K562 (cell line): ENCODE data around the gene VSIG4. TPM values are rescaled to one million over a fixed set of nuclear protein-coding genes. Genes with fewer than 3 reads are reported as not detected.

Source experiments
- ADNP ChIP-seq: fragments of 200-800 bp; sonication (Bioruptor generic); IDR thresholded peaks from 2 replicates; pipeline ENCODE4 v1.6.1; 2016; ENCODE audit warnings: missing genetic modification characterization, missing compliant biosample characterization
- BRF1 ChIP-seq: IDR thresholded peaks from 3 replicates; pipeline ENCODE4 v1.6.1; 2011; ENCODE audit warnings: borderline replicate concordance, mild to moderate bottlenecking; ENCODE audit not compliant: insufficient read length; ENCODE audit errors: extremely low read depth
- CC2D1A ChIP-seq: fragments of 450-650 bp; IDR thresholded peaks from 2 replicates; pipeline ENCODE4 v1.6.1; 2017; ENCODE audit warnings: mild to moderate bottlenecking
- CHCHD3 ChIP-seq: fragments of 250-450 bp; sonication (Bioruptor Pico); IDR thresholded peaks from 2 replicates; pipeline ENCODE4 v2.1.2; 2022; ENCODE audit warnings: mild to moderate bottlenecking
- FUS ChIP-seq: fragments of 200-400 bp; formaldehyde crosslinking; optimal IDR thresholded peaks from 2 replicates; pipeline ENCODE3; 2017; ENCODE audit warnings: low read depth, low read length
- HDAC2 ChIP-seq: fragments of 450-650 bp; IDR thresholded peaks from 2 replicates; pipeline ENCODE4 v1.6.1; 2016; ENCODE audit warnings: mild to moderate bottlenecking
- LCOR ChIP-seq: sonication (generic); formaldehyde crosslinking; IDR thresholded peaks from 2 replicates; pipeline ENCODE4 v1.8.0; 2022; ENCODE audit warnings: mild to moderate bottlenecking, missing genetic modification reagents
- MIER1 ChIP-seq: fragments of 450-650 bp; IDR thresholded peaks from 2 replicates; pipeline ENCODE4 v1.6.1; 2016; ENCODE audit warnings: antibody characterized with exemption, mild to moderate bottlenecking, low read depth
- NFIX ChIP-seq: fragments of 250-450 bp; sonication (Bioruptor Pico); IDR thresholded peaks from 2 replicates; pipeline ENCODE4 v1.4.0; 2020; ENCODE audit warnings: low read depth, mild to moderate bottlenecking, moderate library complexity
- STAG1 ChIP-seq: sonication (generic); formaldehyde crosslinking; IDR thresholded peaks from 2 replicates; pipeline ENCODE4 v1.5.0; 2020; ENCODE audit warnings: missing genetic modification reagents, borderline replicate concordance
- TAF1 ChIP-seq: IDR thresholded peaks from 2 replicates; pipeline ENCODE4 v1.6.1; 2011; ENCODE audit warnings: mild to moderate bottlenecking, low read length, moderate library complexity; ENCODE audit not compliant: insufficient read depth, control insufficient read depth, severe bottlenecking; ENCODE audit errors: extremely low read depth
- TAL1 ChIP-seq: fragments of 450-650 bp; IDR thresholded peaks from 2 replicates; pipeline ENCODE4 v1.6.1; 2016; ENCODE audit warnings: mild to moderate bottlenecking
- TCF7L2 ChIP-seq: fragments of 150-350 bp; IDR thresholded peaks from 2 replicates; pipeline ENCODE4 v1.6.1; 2016; ENCODE audit warnings: low read depth, mild to moderate bottlenecking, low read length, moderate library complexity
- ZBTB17 ChIP-seq: fragments of 450-650 bp; formaldehyde crosslinking; IDR thresholded peaks from 2 replicates; pipeline ENCODE4 v1.4.0; 2020; ENCODE audit warnings: mild to moderate bottlenecking
- ZBTB2 ChIP-seq: fragments of 450-650 bp; IDR thresholded peaks from 2 replicates; pipeline ENCODE4 v1.6.1; 2016; ENCODE audit warnings: antibody characterized with exemption
- ZKSCAN3 ChIP-seq: fragments of 250-450 bp; sonication (Bioruptor Pico); IDR thresholded peaks from 2 replicates; pipeline ENCODE4 v1.4.0; 2020
- ZNF24 ChIP-seq: fragments of 450-650 bp; IDR thresholded peaks from 2 replicates; pipeline ENCODE4 v1.6.1; 2016
- ZNF449 ChIP-seq: fragments of 250-450 bp; sonication (Bioruptor Pico); IDR thresholded peaks from 2 replicates; pipeline ENCODE4 v1.8.0; 2022; ENCODE audit warnings: moderate library complexity, mild to moderate bottlenecking, inconsistent platforms
- polyA plus RNA-seq, 8 experiments: library from polyadenylated mRNA; depleted of rRNA in 4 of 8; stranded (reverse) in 5 of 8; unstranded in 3 of 8; fragments of >200 nt; fragmentation: Nextera tagmentation in 2 of 8; fragmentation: Illumina TruSeq in 1 of 8; extraction: Ambion mirVana in 2 of 8; extraction: Trizol in 1 of 8; gene quantifications; 2 replicates each; pipeline versions ENCODE4 v1.2.1 to v1.2.3, GENCODE V29; 2011 to 2014; ENCODE audit warnings: inconsistent platforms in 1 of 8, missing spikeins in 1 of 8
- total RNA-seq, 7 experiments: library from RNA; depleted of rRNA in 6 of 7; stranded (reverse); fragments of >200 nt in 6 of 7; fragmentation: Illumina TruSeq in 2 of 7; extraction: Trizol in 2 of 7; gene quantifications; 2 replicates each; pipeline versions ENCODE4 v1.2.1 to v1.2.3, GENCODE V29; 2011 to 2021; ENCODE audit warnings: low replicate concordance in 1 of 7
- TF ChIP-seq, protein P1 (sequence below): IDR thresholded peaks from 3 replicates; pipeline ENCODE4 v1.6.1; 2011; ENCODE audit warnings: borderline replicate concordance, mild to moderate bottlenecking; ENCODE audit not compliant: insufficient read length, insufficient read depth
- TF ChIP-seq, protein P2 (sequence below): fragments of 450-650 bp; formaldehyde crosslinking; IDR thresholded peaks from 2 replicates; pipeline ENCODE4 v1.4.0; 2022; ENCODE audit warnings: mild to moderate bottlenecking, moderate library complexity
- TF ChIP-seq, protein P3 (sequence below): fragments of 450-650 bp; formaldehyde crosslinking; IDR thresholded peaks from 2 replicates; pipeline ENCODE4 v1.4.0; 2022; ENCODE audit warnings: missing genetic modification characterization

Gene VSIG4
- total and polyA plus RNA-seq, 9 of the 15 experiments (the other 6 are each of a cell fraction or from before 2014, with no cell fraction given), result 0.22 to 1.6 (median 0.46) TPM; not detected in 1

DNA sequence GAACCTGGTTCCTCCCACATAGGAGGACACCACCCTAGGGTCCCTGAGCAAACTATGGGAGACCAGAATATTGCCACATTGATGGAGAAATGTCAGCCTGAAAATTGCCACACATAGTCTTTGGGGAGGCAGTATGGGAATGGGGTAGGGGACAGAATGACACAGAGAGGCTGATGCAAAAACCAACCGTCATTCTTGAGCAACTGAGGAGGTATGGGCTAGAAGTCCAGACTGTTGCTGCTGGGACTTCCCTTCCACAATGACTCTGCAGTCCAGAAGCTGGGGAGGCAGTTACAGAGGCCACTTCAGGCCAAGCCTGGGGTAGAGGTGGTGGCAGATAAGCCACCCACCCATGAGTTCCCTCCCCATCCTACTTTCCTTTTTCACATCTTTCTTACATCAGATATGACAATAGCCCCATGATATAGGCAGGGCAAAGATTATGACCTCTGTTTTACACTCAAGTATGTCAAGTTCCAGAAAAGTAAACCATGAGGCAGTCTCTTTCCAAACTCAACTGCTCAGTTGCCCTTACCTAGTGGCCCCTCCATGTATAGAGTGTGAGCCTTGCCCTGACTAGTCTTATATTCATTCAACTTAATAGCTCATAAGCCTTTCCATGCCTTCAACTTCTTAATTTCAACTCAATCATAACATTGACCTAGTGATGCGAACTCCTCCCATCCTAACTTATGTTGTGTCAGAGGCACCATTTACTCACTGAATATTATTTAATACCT is 41.7 kb downstream of the VSIG4 start (continued):
- TF ChIP-seq ZBTB2 (no peak; the same call in 1 of the 2 replicates), TAF1 (peak; percentile 94), ZBTB17 (CRISPR knock-in tag) (no peak), LCOR (CRISPR knock-in tag) (no peak), FUS (no peak), STAG1 (CRISPR knock-in tag) (no peak), BRF1 (no peak), ZNF24 (no peak; the same call in 1 of the 2 replicates), ADNP (tag) (no peak), HDAC2 (peak; percentile 52; the same call in 1 of the 2 replicates), NFIX (CRISPR knock-in tag) (no peak), MIER1 (no peak), TAL1 (peak; percentile 81), CC2D1A (no peak; the same call in none of the 2 replicates), ZKSCAN3 (no peak), ZNF449 (no peak), CHCHD3 (CRISPR knock-in tag) (no peak), TCF7L2 (no peak)
- TF ChIP-seq, protein P1, sequence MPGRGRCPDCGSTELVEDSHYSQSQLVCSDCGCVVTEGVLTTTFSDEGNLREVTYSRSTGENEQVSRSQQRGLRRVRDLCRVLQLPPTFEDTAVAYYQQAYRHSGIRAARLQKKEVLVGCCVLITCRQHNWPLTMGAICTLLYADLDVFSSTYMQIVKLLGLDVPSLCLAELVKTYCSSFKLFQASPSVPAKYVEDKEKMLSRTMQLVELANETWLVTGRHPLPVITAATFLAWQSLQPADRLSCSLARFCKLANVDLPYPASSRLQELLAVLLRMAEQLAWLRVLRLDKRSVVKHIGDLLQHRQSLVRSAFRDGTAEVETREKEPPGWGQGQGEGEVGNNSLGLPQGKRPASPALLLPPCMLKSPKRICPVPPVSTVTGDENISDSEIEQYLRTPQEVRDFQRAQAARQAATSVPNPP, result no peak
- TF ChIP-seq, protein P2, sequence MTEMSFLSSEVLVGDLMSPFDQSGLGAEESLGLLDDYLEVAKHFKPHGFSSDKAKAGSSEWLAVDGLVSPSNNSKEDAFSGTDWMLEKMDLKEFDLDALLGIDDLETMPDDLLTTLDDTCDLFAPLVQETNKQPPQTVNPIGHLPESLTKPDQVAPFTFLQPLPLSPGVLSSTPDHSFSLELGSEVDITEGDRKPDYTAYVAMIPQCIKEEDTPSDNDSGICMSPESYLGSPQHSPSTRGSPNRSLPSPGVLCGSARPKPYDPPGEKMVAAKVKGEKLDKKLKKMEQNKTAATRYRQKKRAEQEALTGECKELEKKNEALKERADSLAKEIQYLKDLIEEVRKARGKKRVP, result peak; percentile 88
- TF ChIP-seq, protein P3, sequence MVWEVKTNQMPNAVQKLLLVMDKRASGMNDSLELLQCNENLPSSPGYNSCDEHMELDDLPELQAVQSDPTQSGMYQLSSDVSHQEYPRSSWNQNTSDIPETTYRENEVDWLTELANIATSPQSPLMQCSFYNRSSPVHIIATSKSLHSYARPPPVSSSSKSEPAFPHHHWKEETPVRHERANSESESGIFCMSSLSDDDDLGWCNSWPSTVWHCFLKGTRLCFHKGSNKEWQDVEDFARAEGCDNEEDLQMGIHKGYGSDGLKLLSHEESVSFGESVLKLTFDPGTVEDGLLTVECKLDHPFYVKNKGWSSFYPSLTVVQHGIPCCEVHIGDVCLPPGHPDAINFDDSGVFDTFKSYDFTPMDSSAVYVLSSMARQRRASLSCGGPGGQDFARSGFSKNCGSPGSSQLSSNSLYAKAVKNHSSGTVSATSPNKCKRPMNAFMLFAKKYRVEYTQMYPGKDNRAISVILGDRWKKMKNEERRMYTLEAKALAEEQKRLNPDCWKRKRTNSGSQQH, result 0 out of 2 replicates have a peak, but pooled peaks have one; percentile 42
